ENCODE results near the gene HAGH.
A peak's percentile ranks its signal among the peaks of the same experiment; 100 is the strongest.

HAGH gene

DNA sequence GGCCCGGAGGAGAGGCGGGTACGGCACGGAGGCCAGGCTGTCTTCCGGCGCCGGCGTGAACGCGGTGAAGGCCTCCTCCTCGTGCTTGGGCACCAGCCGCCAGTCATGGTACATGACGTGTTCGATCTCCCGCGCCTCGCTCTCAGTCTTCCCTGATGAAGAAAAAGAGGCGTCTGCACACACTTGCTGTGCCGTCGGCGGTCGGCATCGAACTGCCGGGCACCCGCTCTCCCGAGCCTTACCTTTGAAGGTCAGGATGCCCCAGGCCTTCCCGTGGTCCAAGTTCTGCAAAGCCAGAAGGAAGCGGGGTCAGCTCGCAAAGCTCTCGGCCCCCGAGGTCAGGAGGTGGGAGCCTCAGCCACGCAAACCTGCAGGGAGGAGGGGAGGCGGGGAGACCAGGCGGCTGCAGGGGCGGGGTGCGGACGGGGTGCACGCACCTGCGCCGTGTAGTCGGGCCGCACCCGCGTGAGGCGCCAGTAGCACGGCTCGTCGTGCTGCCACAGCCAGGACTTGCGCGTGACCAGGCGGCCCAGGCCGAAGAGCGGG is 54.2 kb downstream of the HAGH start, which contains the start of gene EME2:
Gene EME2 (plus strand): TSS at position 449 of the 546 bp plus-strand sequence. CDS start 418 bp downstream, outside the sequence.
- DNase-seq, result no peak

DNA sequence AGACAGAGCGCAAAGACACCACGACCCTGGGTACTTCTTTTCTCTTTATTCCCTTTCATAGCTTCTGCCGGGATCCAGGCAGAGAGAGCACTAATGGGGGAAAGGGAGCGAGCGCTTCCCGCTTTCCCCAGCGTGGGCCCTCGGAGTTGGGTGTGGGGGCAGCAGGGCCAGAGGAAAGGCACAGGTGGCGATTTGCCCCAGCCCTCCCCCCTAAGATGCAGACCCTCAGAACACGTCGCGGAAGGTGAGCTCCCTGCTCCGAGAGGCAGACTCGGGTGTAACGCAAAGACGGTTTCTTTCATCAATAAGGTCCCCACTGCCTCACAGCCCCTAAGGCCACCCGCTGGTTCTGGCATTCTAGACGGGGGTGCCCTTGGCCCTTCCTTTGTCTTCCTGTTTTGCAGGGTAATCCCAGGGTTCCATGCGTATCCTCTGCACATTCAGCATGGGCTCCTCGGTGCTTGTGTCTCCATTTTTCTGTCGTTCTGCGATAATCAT is 54.7 kb downstream of the HAGH start:
- DNase-seq, result peak; percentile 34

DNA sequence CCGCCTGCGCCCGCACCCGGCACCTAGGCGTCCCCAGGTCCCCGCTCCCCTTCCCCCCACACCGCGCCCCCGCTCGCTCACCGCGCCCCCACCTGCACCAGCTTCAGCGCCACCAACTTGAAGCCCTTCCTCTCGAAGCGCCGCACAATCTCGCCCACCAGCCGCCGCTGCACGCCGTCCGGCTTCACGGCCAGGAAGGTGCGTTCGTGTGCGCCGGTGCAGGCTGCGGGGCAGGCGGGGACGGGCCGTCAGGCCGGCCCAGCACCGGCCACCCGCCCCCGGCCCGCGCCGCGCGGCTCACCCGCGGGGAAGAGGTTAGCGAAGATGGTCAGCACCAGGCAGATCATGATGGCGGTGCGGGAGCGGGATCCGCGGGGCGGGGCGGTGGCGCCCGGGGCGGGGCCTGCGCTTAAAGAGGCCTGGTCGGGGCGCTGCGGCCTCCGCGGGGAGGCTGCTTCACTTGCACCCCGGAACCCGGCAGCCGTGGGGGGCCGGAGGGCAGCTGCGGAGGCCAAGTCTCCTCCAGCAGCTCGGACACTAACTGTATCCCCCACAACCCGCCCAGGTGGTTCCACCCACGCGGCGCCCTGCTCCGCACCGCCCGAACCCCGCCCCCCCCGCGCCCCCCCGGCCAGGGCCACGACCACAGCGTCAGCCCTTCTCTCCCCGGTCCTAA is 55.3 kb downstream of the HAGH start, which contains the start of gene NME3:
Gene NME3 (minus strand): TSS at position 356 of the 676 bp plus-strand sequence. CDS start 9 bp downstream, at position 347.
- peak; percentile 86 for DNase-seq

DNA sequence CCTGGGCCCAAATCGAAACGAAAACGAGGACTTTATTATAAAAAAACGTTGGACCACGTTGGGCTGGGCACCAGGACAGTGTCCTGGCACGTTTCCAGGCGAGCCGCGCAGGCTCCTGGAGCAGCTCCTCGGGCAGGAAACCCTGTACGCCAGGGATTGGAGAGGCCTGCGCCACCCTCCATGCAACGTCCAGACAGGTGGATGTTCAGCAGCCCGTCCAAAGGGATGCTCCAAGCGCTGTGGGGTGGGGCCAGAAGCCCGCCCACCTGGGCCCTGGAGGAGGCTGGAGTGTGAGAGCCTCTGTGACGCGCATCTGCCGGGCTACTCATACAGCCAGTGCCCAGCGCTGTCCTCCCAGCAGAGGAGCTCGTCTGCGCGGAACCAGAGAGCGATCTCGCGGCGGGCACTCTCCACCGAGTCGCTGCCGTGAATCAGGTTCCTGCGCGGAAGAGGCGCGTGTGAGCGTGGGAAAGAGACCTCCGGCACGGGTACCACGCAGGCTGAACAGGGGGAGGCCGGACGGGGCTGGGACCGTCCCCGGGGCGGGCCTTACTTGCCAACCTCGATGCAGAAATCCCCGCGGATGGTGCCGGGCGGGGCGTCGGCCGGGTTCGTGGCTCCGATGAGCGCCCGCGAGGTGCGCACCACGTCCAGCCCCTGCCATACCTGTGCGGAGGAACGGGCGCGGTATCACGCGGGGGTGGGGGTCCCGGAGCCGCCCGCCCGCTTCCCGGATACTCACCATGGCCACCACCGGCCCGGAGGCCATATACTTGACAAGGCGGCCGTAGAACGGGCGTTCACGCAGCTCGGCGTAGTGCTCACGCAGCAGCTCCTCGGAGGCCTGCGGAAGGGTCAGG is 56.1 kb downstream of the HAGH start:
- DNase-seq, result peak; percentile 66

DNA sequence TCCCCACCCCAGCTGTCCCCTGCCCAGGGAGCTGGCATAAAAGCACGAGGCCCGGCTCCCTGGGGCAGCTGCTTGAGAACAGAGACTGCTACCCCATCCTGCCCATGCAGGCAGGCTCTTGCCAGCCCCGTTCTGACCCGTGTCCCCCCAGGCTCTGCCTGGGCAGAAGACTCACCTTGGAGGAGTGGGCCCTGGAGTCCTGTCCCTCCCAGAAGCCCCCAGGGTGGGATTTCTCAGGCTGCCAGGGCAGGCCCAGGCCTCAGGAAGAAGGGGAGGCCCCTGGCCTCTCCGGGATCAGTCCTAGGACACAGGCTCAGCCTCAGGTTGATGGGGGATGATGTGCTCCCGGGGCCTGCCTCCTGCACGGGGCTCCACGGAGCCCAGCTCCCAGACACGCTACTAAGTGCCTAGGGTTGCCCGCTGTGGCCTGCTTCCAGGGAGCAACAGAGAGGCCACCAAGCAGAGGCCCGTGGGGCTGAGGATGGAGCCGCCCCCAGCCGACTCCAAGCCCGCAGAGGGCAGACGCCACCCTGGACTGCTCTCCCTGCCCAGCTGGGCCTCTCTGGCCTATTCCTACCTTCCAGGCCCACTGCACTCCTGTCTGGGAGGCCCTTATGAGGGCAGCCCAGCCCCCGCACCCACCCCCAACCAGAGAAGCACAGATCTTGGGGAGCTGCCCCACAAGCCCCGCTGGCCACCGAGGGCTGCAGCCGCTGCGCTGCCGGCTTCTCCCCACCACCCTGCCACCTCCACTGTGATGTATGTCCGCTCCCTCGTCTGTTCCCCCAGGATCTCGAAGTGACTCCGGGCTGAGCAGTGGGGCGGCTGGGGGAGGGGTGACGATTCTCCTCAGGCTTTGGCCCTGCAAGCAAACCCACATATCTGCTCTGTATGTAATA is 57.0 kb downstream of the HAGH start:
- no peak for DNase-seq

DNA sequence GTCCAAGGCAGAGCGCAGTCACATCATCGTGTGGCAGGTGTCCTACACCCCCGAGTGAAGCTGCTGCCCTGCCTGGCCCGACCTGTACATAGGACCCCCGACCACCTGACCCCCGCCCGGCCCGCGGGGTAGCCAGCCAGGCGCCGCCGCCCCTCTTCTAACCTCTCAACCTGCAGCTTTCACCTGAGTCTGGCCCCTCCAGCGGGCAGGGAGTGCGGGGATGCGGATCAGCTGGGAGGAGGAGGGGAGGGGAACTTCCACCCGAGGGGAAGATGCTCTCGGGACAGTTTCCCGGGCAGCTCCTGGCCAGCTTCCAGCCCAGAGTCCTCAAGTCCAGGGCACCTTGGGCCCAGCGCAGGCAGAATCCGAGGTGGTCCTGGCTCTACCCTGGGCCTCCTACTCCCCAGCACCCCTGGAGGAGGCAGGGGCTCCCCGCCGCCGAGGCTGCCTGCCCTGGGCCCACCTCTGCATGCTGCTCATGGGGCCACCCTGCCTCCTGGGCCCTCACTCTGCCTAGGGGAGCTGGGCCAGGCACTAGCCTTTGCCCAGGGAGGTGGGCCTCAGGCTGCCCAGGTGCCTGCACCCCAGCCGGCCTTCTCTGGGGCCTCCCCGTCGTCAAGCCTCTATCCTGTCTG is 57.7 kb downstream of the HAGH start:
- no peak for DNase-seq

DNA sequence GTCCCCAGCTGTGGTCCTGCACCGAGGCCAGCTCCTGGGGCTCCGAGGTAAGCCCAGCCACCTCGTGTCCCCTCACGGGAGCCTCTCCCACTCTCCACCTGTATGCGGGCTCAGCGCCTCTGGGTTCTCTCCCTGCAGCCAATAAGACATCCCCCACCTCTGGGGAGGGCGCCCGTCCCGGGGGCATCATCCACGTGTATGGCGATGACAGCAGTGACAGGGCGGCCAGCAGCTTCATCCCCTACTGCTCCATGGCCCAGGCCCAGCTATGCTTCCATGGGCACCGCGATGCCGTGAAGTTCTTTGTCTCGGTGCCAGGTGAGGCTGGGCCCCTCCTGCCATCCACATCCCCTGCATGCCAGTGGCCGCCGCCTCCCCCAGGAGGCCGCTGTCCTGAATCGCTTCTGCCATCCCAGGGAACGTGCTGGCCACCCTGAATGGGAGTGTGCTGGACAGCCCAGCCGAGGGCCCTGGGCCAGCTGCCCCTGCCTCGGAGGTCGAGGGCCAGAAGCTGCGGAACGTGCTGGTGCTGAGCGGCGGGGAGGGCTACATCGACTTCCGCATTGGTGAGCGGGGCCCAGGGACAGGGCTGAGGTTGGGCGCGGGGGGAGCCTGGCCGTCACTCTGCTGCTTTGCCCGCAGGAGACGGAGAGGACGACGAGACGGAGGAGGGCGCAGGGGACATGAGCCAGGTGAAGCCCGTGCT is 58.4 kb downstream of the HAGH start:
- DNase-seq, result no peak

DNA sequence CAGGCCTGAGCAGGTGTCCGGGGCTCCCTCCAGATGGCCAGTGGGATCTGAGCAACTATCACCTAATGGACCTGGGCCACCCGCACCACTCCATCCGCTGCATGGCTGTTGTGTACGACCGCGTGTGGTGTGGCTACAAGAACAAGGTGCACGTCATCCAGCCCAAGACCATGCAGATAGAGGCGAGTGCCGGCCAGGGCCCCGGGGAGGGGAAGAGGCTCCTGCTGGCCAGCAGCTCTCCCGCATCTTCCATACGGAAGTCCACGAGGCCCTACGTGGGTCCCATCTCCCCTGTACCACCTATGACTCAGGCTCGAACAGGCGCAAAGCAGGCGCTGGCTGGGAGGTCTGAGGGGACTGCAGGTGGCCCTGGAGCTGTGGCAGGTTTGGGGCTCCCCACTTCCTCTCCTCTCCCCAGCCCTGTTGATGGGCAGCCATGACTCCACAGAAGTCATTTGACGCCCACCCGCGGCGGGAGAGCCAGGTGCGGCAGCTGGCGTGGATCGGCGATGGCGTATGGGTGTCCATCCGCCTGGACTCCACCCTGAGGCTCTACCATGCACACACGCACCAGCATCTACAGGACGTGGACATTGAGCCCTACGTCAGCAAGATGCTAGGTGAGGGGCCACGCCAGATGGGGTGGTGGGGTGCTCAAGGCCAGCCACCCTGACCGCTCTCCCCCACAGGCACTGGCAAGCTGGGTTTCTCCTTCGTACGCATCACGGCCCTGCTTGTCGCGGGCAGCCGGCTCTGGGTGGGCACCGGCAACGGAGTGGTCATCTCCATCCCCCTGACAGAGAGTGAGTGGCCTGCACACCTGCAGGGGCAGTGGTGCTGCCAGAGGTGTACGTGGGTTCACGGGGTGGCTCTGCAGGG is 59.3 kb downstream of the HAGH start:
- DNase-seq, result no peak

DNA sequence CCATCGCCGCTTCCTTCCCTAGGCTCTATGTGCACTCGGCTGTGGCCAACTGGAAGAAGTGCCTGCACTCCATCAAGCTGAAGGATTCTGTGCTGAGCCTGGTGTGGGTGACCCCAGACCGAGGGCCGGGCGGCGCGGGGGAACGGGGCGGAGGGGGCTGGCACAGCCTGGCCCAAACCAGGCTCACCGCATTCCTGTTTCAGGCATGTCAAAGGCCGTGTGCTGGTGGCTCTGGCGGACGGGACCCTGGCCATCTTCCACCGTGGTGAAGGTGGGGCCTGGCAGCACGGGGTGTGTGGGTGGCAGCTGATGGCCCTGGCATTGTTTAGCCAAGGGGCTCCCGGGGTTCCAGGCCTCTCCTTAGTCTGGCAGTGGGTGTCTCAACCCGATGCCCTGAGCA is 59.9 kb downstream of the HAGH start:
- no peak for DNase-seq

DNA sequence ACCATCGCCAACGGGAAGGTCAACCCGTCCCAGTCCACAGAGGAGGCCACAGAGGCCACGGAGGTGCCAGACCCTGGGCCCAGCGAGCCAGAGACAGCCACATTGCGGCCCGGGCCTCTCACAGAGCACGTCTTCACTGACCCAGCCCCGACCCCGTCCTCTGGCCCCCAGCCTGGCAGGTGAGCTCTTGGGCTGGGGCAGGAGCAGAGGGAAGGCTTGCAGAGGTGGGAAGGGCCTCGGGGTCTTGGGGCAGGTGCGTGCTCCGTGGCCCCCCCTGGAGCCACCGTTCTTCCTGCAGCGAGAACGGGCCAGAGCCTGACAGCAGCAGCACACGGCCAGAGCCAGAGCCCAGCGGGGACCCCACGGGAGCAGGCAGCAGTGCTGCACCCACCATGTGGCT is 60.4 kb downstream of the HAGH start:
- DNase-seq, result no peak

DNA sequence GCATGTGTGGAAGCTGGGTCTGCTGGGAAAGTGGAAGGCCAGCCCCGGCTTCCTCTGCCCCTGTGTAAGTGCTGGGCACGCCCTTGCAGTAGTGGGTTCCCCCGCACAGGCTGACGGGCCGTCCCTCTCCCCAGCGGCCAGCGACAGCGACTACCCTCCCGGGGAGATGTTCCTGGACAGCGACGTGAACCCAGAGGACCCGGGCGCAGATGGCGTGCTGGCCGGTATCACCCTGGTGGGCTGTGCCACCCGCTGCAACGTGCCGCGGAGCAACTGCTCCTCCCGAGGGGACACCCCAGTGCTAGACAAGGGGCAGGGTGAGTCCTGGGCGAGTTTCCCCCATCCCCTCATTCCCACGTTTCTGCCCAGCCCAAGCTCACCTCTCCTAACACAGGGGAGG is 60.8 kb downstream of the HAGH start:
- DNase-seq, result no peak

DNA sequence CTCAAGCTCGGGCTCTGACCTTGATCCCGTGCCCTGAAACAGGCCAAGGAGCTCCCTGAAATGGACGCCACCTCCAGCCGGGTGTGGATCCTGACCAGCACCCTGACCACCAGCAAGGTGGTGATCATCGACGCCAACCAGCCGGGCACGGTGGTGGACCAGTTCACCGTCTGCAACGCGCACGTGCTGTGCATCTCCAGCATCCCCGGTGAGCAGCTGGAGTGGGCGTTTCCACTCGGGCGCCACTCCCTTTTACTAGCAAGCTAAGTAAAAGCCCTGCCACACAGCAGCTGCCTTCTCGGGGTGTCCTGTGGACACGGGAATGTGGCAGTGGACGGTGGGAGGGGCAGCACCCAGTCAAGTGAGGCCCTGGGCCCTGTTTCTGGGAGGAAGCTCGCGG is 61.7 kb downstream of the HAGH start:
- DNase-seq, result no peak

DNA sequence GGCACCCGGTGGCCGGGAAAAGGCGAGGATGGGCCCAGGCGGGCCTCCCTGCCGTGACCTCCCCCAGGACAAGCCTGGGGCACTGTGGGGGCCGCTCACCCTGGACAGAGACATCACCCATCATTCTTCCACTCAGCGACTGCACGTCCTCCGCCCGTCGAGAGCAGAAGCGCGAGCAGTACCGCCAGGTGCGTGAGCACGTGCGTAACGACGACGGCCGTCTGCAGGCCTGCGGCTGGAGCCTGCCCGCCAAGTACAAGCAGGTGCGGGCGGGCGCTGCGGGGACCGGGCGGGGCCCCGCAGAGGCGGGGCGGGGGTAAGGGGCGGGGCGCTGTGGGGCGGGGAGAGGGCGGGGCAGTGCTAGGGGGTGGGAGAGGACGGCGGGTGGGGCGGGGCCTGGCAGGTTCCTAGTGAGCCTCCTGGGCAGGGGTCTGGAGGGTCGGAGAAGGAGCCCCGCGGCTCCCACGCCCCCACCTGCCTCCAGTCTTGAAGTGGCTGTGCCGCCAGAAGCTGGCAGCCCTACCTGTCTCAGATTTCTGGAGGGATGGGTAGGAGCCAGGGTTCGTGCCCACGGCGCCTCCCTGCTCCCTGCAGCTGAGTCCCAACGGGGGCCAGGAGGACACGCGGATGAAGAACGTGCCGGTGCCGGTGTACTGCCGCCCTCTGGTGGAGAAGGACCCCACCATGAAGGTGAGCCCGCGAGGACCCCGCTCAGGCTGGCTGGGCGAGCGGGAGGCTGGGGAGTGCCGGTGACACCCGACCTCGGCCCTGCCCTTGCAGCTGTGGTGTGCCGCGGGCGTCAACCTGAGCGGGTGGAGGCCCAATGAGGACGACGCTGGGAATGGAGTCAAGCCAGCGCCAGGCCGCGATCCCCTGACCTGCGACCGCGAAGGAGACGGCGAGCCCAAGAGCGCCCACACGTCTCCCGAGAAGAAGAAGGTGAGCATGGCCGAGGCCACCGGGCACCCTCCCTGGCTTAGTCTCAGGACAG is 62.8 kb downstream of the HAGH start:
- DNase-seq, result no peak

DNA sequence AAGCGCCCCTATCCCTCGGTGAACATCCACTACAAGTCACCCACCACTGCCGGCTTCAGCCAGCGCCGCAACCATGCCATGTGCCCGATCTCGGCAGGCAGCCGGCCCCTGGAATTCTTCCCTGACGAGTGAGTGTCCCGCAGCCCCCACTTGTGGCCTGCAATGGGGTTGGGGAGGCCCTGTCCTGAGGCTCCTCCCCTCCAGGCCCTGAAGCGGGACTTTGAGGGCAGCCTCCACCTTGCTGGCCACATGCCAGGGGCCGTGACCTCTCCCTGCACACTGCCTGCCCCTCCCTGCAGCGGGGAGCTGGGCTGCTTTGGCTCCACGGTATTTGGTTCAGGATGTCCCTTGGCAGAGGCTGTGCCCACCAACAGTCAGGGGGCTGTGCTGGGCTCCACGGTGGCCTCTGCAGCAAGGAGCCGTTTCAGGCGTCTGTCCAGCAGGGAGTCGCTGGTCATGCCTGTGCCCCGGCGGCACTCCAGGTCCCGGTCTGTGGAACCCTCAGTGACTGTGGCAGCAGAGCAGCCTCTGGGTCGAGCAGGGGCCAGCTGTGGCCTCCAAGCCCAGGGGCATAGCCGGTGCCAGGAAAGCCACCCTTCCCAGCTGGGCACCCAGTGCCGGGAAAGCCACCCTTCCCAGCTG is 63.6 kb downstream of the HAGH start:
- no peak for DNase-seq

DNA sequence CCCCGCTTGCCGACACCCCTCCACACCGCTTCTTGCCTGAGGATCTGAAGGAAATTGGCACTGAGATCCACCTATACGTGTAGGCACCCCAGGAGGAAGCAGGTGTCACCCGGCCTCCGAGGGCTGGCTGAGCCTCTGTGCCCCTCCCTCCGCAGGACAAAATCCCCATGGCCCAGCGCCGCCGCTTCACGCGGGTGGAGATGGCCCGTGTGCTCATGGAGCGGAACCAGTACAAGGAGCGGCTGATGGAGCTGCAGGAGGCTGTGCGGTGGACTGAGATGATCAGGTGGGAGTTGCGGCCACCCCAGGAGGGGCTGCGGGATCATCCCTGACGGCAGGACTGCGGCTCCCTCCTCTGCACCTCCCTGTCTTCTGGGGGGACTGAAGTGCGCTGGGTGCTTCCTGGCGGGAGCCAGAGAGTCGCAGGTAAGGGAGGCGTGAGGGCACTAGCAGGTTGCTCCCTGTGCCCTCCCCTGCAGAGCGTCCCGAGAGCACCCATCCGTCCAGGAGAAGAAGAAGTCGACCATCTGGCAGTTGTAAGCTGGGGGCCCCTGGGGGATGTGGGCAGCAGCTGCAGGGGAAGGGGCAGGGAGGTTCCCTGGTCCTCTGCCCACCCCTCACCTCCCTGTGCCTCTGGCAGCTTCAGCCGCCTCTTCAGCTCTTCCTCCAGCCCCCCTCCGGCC is 64.3 kb downstream of the HAGH start:
- DNase-seq, result no peak

DNA sequence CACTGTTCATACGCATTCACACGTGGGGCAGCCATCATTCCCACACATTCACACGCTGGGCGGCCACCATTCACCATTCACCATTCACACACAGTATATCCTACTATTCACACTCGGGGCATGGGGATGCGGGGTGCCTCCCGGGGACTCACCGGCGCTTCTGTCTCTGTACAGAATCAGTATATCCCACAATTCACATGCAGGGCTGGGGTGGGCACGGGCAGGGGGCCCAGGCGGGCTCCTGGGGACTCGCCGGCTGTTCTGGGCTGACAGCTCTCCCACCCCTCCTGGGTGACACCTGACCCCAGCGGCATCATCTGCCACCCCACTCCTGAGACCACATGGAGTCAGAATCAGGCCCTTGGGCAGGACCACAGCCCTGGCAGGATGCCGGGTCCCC is 64.9 kb downstream of the HAGH start:
- no peak for DNase-seq

DNA sequence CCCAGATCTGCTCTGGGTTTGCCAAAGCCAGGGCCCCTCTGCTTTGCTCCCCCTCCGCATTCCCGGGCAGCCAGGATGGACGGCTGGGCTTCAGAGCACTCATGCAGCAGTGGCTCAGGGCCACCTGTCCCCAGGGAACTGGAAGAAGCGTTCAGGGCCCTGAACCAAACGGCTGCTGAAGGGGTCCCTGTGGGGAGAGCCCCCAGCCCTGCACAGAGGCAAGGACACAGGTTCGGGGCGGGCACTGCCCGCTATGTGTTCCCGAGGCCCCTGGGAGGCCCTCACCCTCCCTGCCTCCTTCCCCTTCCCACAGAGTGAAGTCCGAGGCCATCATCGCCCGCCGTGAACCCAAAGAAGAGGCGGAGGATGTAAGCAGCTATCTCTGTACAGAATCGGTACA is 65.7 kb downstream of the HAGH start:
- no peak for DNase-seq

DNA sequence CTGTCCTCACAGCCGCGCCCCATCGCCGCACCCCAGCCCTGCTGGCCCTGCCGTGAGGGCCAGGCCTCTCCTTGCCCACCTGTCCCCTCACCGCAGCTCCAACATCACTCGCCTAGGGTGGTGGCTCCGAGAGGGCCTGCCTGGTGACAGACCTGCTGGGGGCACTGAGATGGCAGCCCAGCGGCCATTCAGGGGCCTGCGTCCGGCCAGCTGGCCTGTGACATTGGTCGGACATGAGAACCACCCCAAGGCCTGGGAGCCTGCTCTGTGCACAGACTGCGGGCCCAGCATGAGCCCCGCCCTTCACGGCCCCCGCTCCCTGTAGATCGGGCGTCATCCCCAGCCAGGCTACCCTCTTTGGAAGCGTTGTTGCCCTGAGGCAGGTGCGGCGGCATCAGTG is 67.1 kb downstream of the HAGH start:
- DNase-seq, result no peak

Data from activated T-cell treated with anti-CD3 and anti-CD28 coated beads, Interleukin-2, amount 50 U/mL, for 1 hour (primary cell).